GM13976 (cell line): ENCODE results near the gene CD151.

Experiments
- DNase-seq: peaks from one replicate; pipeline ENCODE4 v3.0.0; 2012; ENCODE audit warnings: low spot score
- in situ Hi-C: fragments of 300-500 bp; cut with MboI; formaldehyde crosslinking; loops from one replicate; pipeline ENCODE4 v1.12.0; 2022; ENCODE audit warnings: low sequenced_read_pairs, mixed read lengths, inconsistent platforms; ENCODE audit not compliant: unreplicated experiment
- TF ChIP-seq, protein P1 (sequence below): IDR thresholded peaks from 2 replicates; pipeline ENCODE4 v1.5.1; 2012; ENCODE audit warnings: borderline replicate concordance, mild to moderate bottlenecking; ENCODE audit not compliant: insufficient read depth; ENCODE audit errors: extremely low read depth, missing control alignments, control extremely low read depth

CD151 gene

DNA sequence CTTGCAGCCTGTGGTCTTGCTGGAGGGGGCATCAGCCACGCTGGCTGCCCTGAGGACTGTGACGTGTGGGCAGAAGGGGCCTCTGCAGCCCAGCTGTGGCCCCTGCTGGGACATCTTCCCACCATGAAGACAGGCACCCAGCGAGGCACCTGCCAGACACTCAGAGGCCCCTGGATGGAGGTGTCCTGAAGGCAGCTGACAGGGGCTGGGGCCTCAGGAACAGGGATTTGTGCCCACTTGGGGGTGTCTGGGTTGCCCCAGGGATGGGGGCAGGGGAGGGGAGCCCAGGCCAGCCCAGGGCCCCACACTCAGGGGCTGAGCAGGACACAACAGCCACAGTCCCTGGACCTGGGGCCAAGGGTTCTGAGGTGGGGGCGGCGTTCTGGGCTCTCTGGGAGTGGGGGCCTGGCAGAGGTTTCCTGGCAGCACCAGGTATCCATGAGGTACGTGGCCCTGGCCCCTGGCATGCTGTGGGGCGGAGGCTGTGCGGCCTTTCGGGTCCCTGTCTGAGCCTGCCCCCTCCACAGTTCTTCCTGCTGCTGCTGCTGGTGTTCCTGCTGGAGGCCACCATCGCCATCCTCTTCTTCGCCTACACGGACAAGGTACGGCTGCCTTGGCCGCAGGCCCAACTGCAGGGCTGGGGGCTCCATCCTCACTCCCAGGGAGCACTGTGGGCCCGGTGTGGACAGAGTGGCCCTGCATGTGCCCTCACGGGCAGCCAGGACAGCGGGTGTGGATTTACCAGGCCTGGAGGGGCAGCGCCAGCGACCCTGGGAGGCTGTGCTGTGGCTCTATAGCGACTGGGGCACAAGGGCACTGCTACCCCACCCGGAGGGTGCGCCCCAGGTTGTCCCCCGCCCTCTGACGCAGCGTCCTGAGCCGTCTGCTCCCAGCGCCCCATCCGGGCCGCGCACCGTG, 31.4 kb downstream of the CD151 start:
- TF ChIP-seq, protein P1, sequence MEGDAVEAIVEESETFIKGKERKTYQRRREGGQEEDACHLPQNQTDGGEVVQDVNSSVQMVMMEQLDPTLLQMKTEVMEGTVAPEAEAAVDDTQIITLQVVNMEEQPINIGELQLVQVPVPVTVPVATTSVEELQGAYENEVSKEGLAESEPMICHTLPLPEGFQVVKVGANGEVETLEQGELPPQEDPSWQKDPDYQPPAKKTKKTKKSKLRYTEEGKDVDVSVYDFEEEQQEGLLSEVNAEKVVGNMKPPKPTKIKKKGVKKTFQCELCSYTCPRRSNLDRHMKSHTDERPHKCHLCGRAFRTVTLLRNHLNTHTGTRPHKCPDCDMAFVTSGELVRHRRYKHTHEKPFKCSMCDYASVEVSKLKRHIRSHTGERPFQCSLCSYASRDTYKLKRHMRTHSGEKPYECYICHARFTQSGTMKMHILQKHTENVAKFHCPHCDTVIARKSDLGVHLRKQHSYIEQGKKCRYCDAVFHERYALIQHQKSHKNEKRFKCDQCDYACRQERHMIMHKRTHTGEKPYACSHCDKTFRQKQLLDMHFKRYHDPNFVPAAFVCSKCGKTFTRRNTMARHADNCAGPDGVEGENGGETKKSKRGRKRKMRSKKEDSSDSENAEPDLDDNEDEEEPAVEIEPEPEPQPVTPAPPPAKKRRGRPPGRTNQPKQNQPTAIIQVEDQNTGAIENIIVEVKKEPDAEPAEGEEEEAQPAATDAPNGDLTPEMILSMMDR = no peak
- in situ Hi-C loops = no loop called here
- DNase-seq = no peak

DNA sequence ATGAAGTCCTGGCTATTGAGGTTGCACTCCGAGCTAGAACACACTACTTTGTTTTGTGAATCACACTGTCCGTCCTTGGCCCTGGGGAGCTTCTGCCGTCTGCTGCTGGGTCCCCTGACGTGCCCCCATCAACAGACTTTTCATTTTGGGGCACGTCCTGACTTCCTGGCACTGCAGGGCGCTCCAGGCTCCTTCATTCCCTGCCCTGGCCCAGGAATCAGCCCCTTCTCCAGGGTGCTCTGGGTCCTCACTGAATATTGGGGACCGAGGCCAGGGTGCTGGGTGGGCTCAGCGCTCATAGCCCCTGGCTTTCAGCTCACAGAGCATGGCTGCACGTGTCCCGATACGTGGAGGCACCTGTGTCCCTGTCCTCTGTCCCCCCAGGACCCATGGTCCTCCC, 32.1 kb downstream of the CD151 start:
- DNase-seq = no peak
- in situ Hi-C loops = no loop called here
- TF ChIP-seq, protein P1 = no peak

DNA sequence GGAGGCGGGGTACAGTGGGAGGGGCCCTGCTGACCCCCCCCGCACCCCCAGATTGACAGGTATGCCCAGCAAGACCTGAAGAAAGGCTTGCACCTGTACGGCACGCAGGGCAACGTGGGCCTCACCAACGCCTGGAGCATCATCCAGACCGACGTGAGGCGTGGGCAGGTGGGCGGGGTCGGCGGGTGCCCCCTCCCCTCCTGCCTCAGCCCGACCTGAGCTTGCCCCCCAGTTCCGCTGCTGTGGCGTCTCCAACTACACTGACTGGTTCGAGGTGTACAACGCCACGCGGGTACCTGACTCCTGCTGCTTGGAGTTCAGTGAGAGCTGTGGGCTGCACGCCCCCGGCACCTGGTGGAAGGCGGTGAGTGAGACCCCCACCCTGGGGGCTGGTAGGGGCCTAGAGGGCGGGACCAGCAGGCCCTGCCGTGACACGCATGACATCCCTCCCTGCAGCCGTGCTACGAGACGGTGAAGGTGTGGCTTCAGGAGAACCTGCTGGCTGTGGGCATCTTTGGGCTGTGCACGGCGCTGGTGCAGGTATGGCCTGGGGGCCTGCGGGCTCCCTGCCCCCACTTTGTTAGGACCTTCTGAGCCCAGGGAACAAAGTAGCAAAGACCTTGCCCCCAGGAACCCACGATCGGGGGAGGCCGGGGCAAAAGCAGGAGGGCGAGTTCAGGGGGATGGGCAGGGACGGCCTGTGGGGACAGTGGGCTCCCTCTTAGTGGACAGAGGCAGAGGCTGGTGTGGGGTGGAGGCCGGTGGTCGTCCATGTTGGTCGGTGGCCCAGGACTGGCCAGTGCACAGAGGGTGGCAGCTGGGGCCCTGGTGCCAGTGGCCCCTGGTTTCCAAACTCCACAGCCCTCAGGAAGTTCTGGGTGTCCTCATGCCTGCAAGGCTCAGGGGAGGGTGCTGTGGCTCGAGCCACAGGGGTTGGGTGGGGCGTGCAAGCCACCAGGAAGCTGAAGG, 33.0 kb downstream of the CD151 start:
- TF ChIP-seq, protein P1 = no peak

DNA sequence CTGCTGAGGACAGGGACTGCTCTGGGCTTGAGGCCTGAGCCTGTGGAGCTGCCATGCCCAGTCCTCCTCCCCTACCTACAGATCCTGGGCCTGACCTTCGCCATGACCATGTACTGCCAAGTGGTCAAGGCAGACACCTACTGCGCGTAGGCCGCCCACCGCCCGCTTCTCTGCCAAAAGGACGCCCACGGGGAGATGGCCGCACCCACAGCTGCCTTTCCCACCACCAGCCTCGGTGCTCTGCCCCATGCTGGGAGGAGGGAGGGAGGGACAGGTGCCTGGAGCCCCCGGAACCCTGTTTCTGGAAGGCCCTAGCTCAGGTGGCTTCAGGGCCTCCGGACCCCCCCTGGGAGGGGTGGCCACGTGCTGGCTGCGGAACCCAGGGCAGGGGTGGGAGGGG, 33.7 kb downstream of the CD151 start:
- TF ChIP-seq, protein P1 = no peak
- in situ Hi-C loops = no loop called here
- DNase-seq = no peak

More for the DNA sequence above, 33.0 kb downstream of the CD151 start:
- no peak for DNase-seq
- in situ Hi-C loops = no loop called here

DNA sequence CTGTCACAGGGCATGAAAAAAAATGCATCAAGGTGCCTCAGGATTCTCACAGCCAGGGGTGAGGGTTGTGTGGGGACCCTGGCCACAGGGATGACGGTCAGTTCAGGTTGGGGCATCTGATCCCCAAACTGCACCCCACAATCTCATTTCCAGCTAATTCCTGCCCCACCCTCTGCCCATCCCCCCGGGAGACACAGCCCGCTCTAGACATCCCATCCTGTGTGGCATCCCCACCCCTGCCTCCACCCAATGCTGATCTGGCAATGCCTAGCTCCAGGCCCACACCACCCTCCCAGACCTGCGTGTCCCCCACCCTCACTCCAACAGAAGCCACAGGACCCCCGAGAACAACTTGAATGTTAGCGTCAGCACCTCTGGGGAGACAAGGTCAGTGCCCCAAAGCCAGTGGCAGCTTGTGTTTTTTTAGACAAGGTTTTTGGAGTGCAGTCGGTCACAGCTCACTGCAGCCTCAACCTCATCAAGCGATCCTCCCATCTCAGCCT, 35.2 kb downstream of the CD151 start:
- in situ Hi-C loops = no loop called here
- DNase-seq = no peak
- TF ChIP-seq, protein P1 = no peak

DNA sequence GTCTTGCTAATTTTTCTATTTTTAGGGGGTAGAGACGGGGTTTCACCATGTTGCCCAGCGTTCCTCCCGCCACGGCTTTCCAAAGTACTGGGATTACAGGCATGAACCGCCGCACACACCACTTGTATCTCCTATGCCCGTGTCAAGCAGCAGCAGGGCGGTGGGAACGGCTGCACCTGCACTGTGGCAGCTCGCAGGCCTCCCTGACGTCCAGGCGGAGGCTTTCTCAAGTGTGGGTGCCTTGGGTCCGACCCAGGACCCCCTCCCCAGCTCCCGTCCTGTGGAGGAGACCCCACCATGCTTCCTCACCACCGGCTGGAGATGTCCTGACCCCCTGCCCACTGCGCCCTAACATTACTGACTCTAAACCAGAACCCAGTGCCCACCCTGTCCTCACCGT, 35.6 kb downstream of the CD151 start:
- in situ Hi-C loops = no loop called here
- TF ChIP-seq, protein P1 = no peak

More for the DNA sequence above, 35.6 kb downstream of the CD151 start:
- DNase-seq = no peak
